ENCODE results near the gene GAS7.

GRCh38 chr17:10130263-10130662, 68.1 kb downstream of the GAS7 start:
- TF ChIP-seq CTCF (IDR thresholded peaks at IDR 0.05) (no peak), POLR2AphosphoS5 (IDR thresholded peaks at IDR 0.05) (no peak)

All from prostate gland (tissue), 2 donors.